CD4-positive, alpha-beta T cell (primary cell): Measurements from ENCODE around the gene PIK3R1. TPM values are rescaled to one million over a fixed set of nuclear protein-coding genes. Genes with fewer than 3 reads are reported as not detected.

Source experiments
- ATAC-seq: fragments of 200-7000 bp; cut with Tn5 transposase; one replicate; pipeline ENCODE4 v1.10.0; 2022; ENCODE audit warnings: mild to moderate bottlenecking; ENCODE audit not compliant: poor library complexity
- CTCF ChIA-PET: fragments of 350-600 bp; sonication (Branson Sonifier 250); formaldehyde crosslinking; loops from one replicate; lab custom pipeline; 2021; ENCODE audit warnings: antibody characterized with exemption, inconsistent platforms; lab: Charles Lee
- POLR2A ChIA-PET: fragments of 350-600 bp; sonication (Branson Sonifier 250); formaldehyde crosslinking; loops from one replicate; lab custom pipeline; 2021; ENCODE audit warnings: antibody characterized with exemption, inconsistent platforms; lab: Charles Lee
- DNase-seq, 14 experiments: peaks; one replicate each; pipeline ENCODE4 v3.0.0-alpha.2; 2013 to 2020; ENCODE audit warnings: mixed read lengths in 2 of 14
- H3K27ac ChIP-seq, 2 donors: one replicate each; pipeline versions ENCODE4 v1.5.1 to v1.7.0; 2013; ENCODE audit warnings: low read length in 2 of 2, low read depth in 1 of 2, mild to moderate bottlenecking in 1 of 2
- H3K27me3 ChIP-seq, 2 experiments: 1 replicate in 1 of 2; 2 replicates in 1 of 2; pipeline versions ENCODE4 v1.6.1 to v1.7.0; 2013; ENCODE audit warnings: low read length in 2 of 2, control low read depth in 1 of 2, mild to moderate bottlenecking in 1 of 2, moderate library complexity in 1 of 2; ENCODE audit not compliant: insufficient read depth in 2 of 2, control insufficient read depth in 1 of 2
- H3K36me3 ChIP-seq: one replicate; pipeline ENCODE4 v1.6.1; 2013; ENCODE audit warnings: low read length, control low read depth; ENCODE audit not compliant: insufficient read depth
- H3K4me1 ChIP-seq: one replicate; pipeline ENCODE4 v1.6.1; 2013; ENCODE audit warnings: low read length, control low read depth; ENCODE audit not compliant: insufficient read depth
- H3K4me3 ChIP-seq: one replicate; pipeline ENCODE4 v1.5.1; 2013; ENCODE audit warnings: mild to moderate bottlenecking, low read length, moderate library complexity
- H3K9me3 ChIP-seq, 2 experiments: 1 replicate in 1 of 2; 2 replicates in 1 of 2; pipeline versions ENCODE4 v1.6.1 to v1.7.0; 2013; ENCODE audit warnings: low read length in 2 of 2, mild to moderate bottlenecking in 2 of 2, control low read depth in 1 of 2, moderate library complexity in 1 of 2; ENCODE audit not compliant: control insufficient read depth in 1 of 2, insufficient read depth in 1 of 2
- H3K27ac Mint-ChIP-seq: one replicate; pipeline ENCODE4 v1.8.0; 2020; ENCODE audit warnings: mixed read lengths
- H3K27me3 Mint-ChIP-seq: one replicate; pipeline ENCODE4 v1.8.0; 2021; ENCODE audit warnings: mixed read lengths
- H3K36me3 Mint-ChIP-seq: one replicate; pipeline ENCODE4 v1.8.0; 2021; ENCODE audit warnings: low read depth, mixed read lengths
- H3K4me1 Mint-ChIP-seq: one replicate; pipeline ENCODE4 v1.8.0; 2021; ENCODE audit warnings: low read depth, mixed read lengths
- H3K4me3 Mint-ChIP-seq: one replicate; pipeline ENCODE4 v1.8.0; 2020; ENCODE audit warnings: mild to moderate bottlenecking, mixed read lengths
- H3K9me3 Mint-ChIP-seq: one replicate; pipeline ENCODE4 v1.8.0; 2020; ENCODE audit warnings: mixed read lengths
- intact Hi-C, 2 experiments: fragments of 100-400 bp; cut with DNase I in 1 of 2; cut with micrococcal nuclease in 1 of 2; formaldehyde crosslinking; loops; one replicate each; pipeline versions ENCODE4 v1.15.1 to v1.9.0; 2023 to 2025; cut with DNase I, micrococcal nuclease
- total RNA-seq, 174 experiments: library from RNA in 2 of 174; stranded (reverse) in 2 of 174; gene quantifications; one replicate each; pipeline ENCODE4 v1.2.3 and lab custom pipeline; 2021 to 2026
- TF ChIP-seq, protein P1 (sequence below): fragments of 200-600 bp; IDR thresholded peaks from one replicate; pipeline ENCODE4 v1.8.0; 2022; ENCODE audit warnings: antibody characterized with exemption, mild to moderate bottlenecking

The PIK3R1 gene
- total RNA-seq, 2 experiments from 2014 or later: 455 to 459 TPM

DNA sequence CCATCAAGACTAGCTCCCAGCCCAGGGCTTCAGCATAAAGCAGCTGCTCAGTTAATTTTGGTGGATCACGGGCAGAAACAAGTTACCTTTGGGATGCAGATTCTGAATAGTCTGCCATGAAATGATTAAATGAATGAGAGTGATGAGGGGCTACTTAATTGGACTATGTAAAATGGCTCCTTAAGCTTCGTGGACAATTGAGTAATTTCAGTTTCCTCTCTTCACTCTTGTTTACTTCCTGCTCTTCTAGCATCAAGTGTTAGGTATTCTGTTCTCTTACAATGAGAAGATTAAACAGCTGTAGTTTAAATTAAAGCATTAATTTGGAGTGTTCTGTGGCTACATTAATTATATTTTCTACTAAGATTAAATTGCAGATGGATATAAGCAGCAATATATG, 28.1 kb downstream of the PIK3R1 start:
- intact Hi-C loops: loop anchor here in 1 of 2 experiments (10.0 kb wide), 1 partner anchor 1239 kb away; no protein-coding TSS in a partner anchor
- ATAC-seq: no peak
- Histone ChIP-seq H3K4me3 (no peak overlapping the region), H3K27me3 (no peaks in the 10 kb centered on the region), H3K27ac (peak overlapping the region in 1 of 2 donors; percentile 14), H3K36me3 (peaks cover 10% of the 10 kb centered on the region), H3K9me3 (no peaks in the 10 kb centered on the region), H3K4me1 (peaks cover 36% of the 10 kb centered on the region)
- TF ChIP-seq, protein P1, sequence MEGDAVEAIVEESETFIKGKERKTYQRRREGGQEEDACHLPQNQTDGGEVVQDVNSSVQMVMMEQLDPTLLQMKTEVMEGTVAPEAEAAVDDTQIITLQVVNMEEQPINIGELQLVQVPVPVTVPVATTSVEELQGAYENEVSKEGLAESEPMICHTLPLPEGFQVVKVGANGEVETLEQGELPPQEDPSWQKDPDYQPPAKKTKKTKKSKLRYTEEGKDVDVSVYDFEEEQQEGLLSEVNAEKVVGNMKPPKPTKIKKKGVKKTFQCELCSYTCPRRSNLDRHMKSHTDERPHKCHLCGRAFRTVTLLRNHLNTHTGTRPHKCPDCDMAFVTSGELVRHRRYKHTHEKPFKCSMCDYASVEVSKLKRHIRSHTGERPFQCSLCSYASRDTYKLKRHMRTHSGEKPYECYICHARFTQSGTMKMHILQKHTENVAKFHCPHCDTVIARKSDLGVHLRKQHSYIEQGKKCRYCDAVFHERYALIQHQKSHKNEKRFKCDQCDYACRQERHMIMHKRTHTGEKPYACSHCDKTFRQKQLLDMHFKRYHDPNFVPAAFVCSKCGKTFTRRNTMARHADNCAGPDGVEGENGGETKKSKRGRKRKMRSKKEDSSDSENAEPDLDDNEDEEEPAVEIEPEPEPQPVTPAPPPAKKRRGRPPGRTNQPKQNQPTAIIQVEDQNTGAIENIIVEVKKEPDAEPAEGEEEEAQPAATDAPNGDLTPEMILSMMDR: no peak
- Mint-ChIP-seq H3K27me3 (no peaks in the 10 kb centered on the region), H3K27ac (peak overlapping the region; percentile 90), H3K4me1 (peaks cover 87% of the 10 kb centered on the region), H3K4me3 (peak overlapping the region; percentile 22), H3K9me3 (no peaks in the 10 kb centered on the region), H3K36me3 (peaks cover 28% of the 10 kb centered on the region)
- peak in 1 of 14 experiments; percentile 43 for DNase-seq
- ChIA-PET CTCF (interaction anchor here (0.9 to 1.2 kb wide), 2 partner anchors 28 to 29 kb away, joined by 4 read pairs; partner anchors contain the start of gene PIK3R1), POLR2A (interaction anchor here (0.6 to 3.7 kb wide), 10 partner anchors 9 to 1238 kb away, joined by 3 to 37 read pairs (median 4); partner anchors contain the start of gene PIK3R1)

DNA sequence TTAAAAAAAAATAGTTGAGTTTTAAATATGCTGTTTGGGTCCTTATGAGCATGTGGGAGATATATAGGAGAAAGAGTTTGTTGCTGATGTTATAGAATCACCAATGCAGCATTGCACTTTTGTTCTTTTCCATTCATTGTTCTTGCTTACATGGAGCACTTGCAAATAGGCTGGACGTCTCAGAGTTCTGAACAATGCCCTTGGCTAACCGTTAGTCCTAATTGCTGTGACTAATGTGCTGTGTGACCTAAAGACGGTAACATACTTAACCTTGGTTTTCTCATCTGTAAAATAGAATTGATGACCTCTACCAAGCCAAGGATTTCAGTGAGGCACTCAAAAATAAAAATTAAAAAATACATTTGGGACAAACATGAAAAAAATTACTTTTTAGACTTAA, 29.8 kb downstream of the PIK3R1 start:
- H3K9me3 ChIP-seq: no peaks in the 10 kb centered on the region
- no peak overlapping the region for H3K27ac Mint-ChIP-seq
- POLR2A ChIA-PET: interaction anchor here (3.7 kb wide), 1 partner anchor 29 kb away, joined by 37 read pairs; the partner anchor contains the start of gene PIK3R1
- CTCF ChIA-PET: no interaction called here
- no peak overlapping the region for H3K4me3 Mint-ChIP-seq
- H3K4me1 Mint-ChIP-seq: peaks cover 89% of the 10 kb centered on the region
- H3K27me3 Mint-ChIP-seq: no peaks in the 10 kb centered on the region
- DNase-seq (no peak), ATAC-seq (no peak)
- no peaks in the 10 kb centered on the region for H3K9me3 Mint-ChIP-seq
- peaks cover 10% of the 10 kb centered on the region for H3K36me3 ChIP-seq
- peaks cover 38% of the 10 kb centered on the region for H3K4me1 ChIP-seq
- no peak overlapping the region for H3K27ac ChIP-seq
- TF ChIP-seq, protein P1: no peak
- no peak overlapping the region for H3K4me3 ChIP-seq
- peaks cover 23% of the 10 kb centered on the region for H3K36me3 Mint-ChIP-seq
- H3K27me3 ChIP-seq: no peaks in the 10 kb centered on the region
- intact Hi-C loops: loop anchor here in 1 of 2 experiments (10.0 kb wide), 1 partner anchor 1241 kb away; no protein-coding TSS in a partner anchor

DNA sequence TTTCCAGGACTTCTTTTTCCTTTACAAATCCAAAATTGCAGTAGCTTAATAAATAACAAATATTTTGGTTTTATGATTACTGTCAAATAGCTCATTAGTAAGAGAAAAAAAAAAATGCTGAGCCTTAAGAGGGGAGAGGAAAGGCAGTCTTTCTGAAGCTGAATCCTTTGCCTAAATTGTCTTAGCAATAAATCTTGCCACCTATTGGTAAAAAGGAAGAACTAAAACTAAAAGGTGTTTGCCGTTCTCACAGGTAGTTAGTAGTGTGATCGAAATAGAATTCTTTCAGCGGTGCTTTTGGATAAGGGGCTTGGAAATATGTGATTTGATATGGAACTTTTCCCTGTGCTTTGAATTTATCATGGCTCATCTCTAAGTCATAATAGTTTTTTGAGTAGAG, 31.2 kb downstream of the PIK3R1 start:
- intact Hi-C loops: loop anchor here in 1 of 2 experiments (10.0 kb wide), 1 partner anchor 1242 kb away; no protein-coding TSS in a partner anchor
- CTCF ChIA-PET: interaction anchor here (0.8 to 1.9 kb wide), 7 partner anchors 11 to 1941 kb away, joined by 3 to 7 read pairs (median 3); no protein-coding TSS in a partner anchor
- peak; percentile 57 for ATAC-seq

More for the DNA sequence above, 31.2 kb downstream of the PIK3R1 start:
- Mint-ChIP-seq H3K4me1 (peaks cover 89% of the 10 kb centered on the region), H3K4me3 (no peak overlapping the region), H3K36me3 (peaks cover 22% of the 10 kb centered on the region), H3K27me3 (no peaks in the 10 kb centered on the region), H3K9me3 (no peaks in the 10 kb centered on the region), H3K27ac (peak overlapping the region; percentile 64)
- no peak overlapping the region for H3K27ac ChIP-seq
- H3K9me3 ChIP-seq: no peaks in the 10 kb centered on the region
- peak in 3 of 14 experiments; percentile 46 to 52 (median 46) for DNase-seq
- H3K4me1 ChIP-seq: peaks cover 42% of the 10 kb centered on the region
- TF ChIP-seq, protein P1: peak; percentile 43
- no peaks in the 10 kb centered on the region for H3K27me3 ChIP-seq
- peaks cover 10% of the 10 kb centered on the region for H3K36me3 ChIP-seq
- POLR2A ChIA-PET: interaction anchor here (0.6 to 1.5 kb wide), 3 partner anchors 9 to 1025 kb away, joined by 3 to 9 read pairs (median 4); partner anchors contain the start of gene PIK3R1
- H3K4me3 ChIP-seq: no peak overlapping the region
